Gastroesophageal sphincter (tissue), 3 donors: ENCODE data around the gene APBA1.

Experiments
- EP300 ChIP-seq: sonication (generic); formaldehyde crosslinking; IDR thresholded peaks from one replicate; pipeline ENCODE4 v1.6.1; 2017; ENCODE audit warnings: antibody characterized with exemption, mild to moderate bottlenecking
- POLR2A ChIP-seq, 2 donors: fragments of 450-650 bp; IDR thresholded peaks; one replicate each; pipeline ENCODE4 v1.6.1; 2017; ENCODE audit warnings: antibody characterized with exemption in 2 of 2, mild to moderate bottlenecking in 2 of 2, moderate library complexity in 1 of 2
- POLR2AphosphoS5 ChIP-seq: sonication (generic); formaldehyde crosslinking; IDR thresholded peaks from one replicate; pipeline ENCODE4 v1.6.1; 2017; ENCODE audit warnings: antibody characterized with exemption
- TF ChIP-seq, protein P1 (sequence below), 4 experiments: fragments of 200-600 bp in 2 of 4; fragments of 450-650 bp in 2 of 4; sonication (generic) in 1 of 4; IDR thresholded peaks; one replicate each; pipeline ENCODE4 v1.5.1; 2017 to 2019; ENCODE audit warnings: antibody characterized with exemption in 4 of 4, mild to moderate bottlenecking in 2 of 4, moderate library complexity in 2 of 4

DNA sequence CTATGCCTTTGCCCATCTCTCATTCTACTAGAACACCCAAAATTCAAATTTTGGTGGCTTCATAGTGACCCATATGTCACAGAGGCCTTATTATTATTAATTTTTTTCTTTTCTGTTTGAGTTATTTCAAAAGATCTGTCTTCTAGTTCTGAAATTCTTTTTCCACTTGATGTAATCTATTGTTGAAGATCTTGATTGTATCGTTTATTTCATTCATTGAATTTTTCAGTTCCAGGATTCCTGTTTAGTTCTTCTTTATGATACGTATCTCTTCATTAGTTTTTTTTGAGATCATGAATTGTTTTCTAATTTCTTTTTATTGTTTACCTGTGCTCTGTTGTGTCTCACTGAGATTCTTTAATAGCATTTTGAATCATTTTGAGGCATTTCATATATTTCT lies 24.6 kb upstream of the APBA1 start:
- TF ChIP-seq, protein P1, sequence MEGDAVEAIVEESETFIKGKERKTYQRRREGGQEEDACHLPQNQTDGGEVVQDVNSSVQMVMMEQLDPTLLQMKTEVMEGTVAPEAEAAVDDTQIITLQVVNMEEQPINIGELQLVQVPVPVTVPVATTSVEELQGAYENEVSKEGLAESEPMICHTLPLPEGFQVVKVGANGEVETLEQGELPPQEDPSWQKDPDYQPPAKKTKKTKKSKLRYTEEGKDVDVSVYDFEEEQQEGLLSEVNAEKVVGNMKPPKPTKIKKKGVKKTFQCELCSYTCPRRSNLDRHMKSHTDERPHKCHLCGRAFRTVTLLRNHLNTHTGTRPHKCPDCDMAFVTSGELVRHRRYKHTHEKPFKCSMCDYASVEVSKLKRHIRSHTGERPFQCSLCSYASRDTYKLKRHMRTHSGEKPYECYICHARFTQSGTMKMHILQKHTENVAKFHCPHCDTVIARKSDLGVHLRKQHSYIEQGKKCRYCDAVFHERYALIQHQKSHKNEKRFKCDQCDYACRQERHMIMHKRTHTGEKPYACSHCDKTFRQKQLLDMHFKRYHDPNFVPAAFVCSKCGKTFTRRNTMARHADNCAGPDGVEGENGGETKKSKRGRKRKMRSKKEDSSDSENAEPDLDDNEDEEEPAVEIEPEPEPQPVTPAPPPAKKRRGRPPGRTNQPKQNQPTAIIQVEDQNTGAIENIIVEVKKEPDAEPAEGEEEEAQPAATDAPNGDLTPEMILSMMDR (IDR thresholded peaks at IDR 0.05) = no peak
- TF ChIP-seq POLR2A (IDR thresholded peaks at IDR 0.05) (no peak), POLR2AphosphoS5 (no peak), EP300 (no peak)
